NCI-H748 (cell line): ENCODE results near the gene SLC25A11.

Source experiments
- DNase-seq: peaks from one replicate; lab custom pipeline; 2025; ENCODE audit not compliant: unreplicated experiment; lab: John Stamatoyannopoulos, UW

SLC25A11 gene

GRCh38 chr17:4966844-4967538, 27.1 kb upstream of the SLC25A11 start:
- peak; percentile 100 for DNase-seq

GRCh38 chr17:4965311-4965986, 25.6 kb upstream of the SLC25A11 start:
- DNase-seq = no peak

- no peak for DNase-seq
Observed at GRCh38 chr17:4960279-4960922, 20.6 kb upstream of the SLC25A11 start.

- DNase-seq = no peak
Observed at GRCh38 chr17:4959261-4959965, 19.6 kb upstream of the SLC25A11 start.

GRCh38 chr17:4958102-4958501, 18.3 kb upstream of the SLC25A11 start:
- DNase-seq = no peak

GRCh38 chr17:4956493-4957061, 16.7 kb upstream of the SLC25A11 start:
- no peak for DNase-seq

- no peak for DNase-seq
Observed at GRCh38 chr17:4955091-4955490, 15.2 kb upstream of the SLC25A11 start.

- DNase-seq = no peak
Observed at GRCh38 chr17:4953451-4953961, 13.7 kb upstream of the SLC25A11 start.

- no peak for DNase-seq
Observed at GRCh38 chr17:4951486-4951885, 11.6 kb upstream of the SLC25A11 start.

GRCh38 chr17:4950746-4951204, 10.9 kb upstream of the SLC25A11 start, which contains the start of gene ENO3:
TSS of gene ENO3 (plus strand) at chr17:4951119. CDS start at chr17:4951830, 711 bp downstream.
- DNase-seq = peak; percentile 57

- DNase-seq = no peak
Observed at GRCh38 chr17:4950075-4950745, 10.4 kb upstream of the SLC25A11 start.

- peak; percentile 88 for DNase-seq
Observed at GRCh38 chr17:4949321-4950074, 9.7 kb upstream of the SLC25A11 start.

- peak; percentile 94 for DNase-seq
Observed at GRCh38 chr17:4948931-4949320, 9.1 kb upstream of the SLC25A11 start.

- DNase-seq = peak; percentile 91
Observed at GRCh38 chr17:4948166-4948930, 8.5 kb upstream of the SLC25A11 start, which contains the start of gene PFN1. TSS of gene PFN1 (minus strand) at chr17:4948530. CDS start at chr17:4948394, 136 bp downstream.

GRCh38 chr17:4947411-4948165, 7.7 kb upstream of the SLC25A11 start:
- peak; percentile 66 for DNase-seq

- peak; percentile 56 for DNase-seq
Observed at GRCh38 chr17:4947010-4947410, 7.2 kb upstream of the SLC25A11 start.

GRCh38 chr17:4946312-4946976, 6.6 kb upstream of the SLC25A11 start:
- DNase-seq = no peak
